GM12878 (cell line): ENCODE measurements around the gene TAF11L3.
"Not testable (repeated sequence)": the region's sequence is repeated elsewhere in the genome, so short reads cannot be mapped to it uniquely, and the experiment has no call there.

Source experiments
- ATF3 ChIP-seq: IDR thresholded peaks from 2 replicates; pipeline ENCODE4 v1.6.1; 2011; ENCODE audit warnings: low read depth, mild to moderate bottlenecking, low read length, moderate library complexity, borderline replicate concordance; ENCODE audit errors: extremely low read depth
- ATF7 ChIP-seq: fragments of 450-650 bp; IDR thresholded peaks from 2 replicates; pipeline ENCODE4 v1.6.1; 2016; ENCODE audit warnings: low read depth, mild to moderate bottlenecking
- BCLAF1 ChIP-seq: fragments of 450-650 bp; IDR thresholded peaks from 2 replicates; pipeline ENCODE4 v1.6.1; 2017; ENCODE audit warnings: antibody characterized with exemption, mild to moderate bottlenecking, moderate library complexity
- CTCF ChIP-seq, 3 experiments: IDR thresholded peaks in 2 of 3; conservative IDR thresholded peaks in 1 of 3; 2 replicates each; pipeline ENCODE4 v1.5.1; 2011; ENCODE audit warnings: low read depth in 3 of 3, low read length in 3 of 3, mild to moderate bottlenecking in 3 of 3, control low read depth in 2 of 3, moderate library complexity in 2 of 3, inconsistent platforms in 1 of 3, mixed read lengths in 1 of 3; ENCODE audit not compliant: control insufficient read depth in 2 of 3, insufficient read depth in 1 of 3; ENCODE audit errors: extremely low read depth in 1 of 3
- FOXK2 ChIP-seq: fragments of 450-650 bp; IDR thresholded peaks from 2 replicates; pipeline ENCODE4 v1.6.1; 2017; ENCODE audit warnings: mild to moderate bottlenecking, moderate library complexity
- HDAC2 ChIP-seq: fragments of 200-600 bp; sonication (generic); IDR thresholded peaks from 2 replicates; pipeline ENCODE4 v1.6.1; 2017
- NR2C2 ChIP-seq: IDR thresholded peaks from 2 replicates; pipeline ENCODE4 v1.6.1; 2011; ENCODE audit warnings: borderline replicate concordance, low read depth; ENCODE audit not compliant: control insufficient read depth, insufficient read length
- POLR2A ChIP-seq: IDR thresholded peaks from 2 replicates; pipeline ENCODE4 v1.6.1; 2011; ENCODE audit warnings: low read depth, mild to moderate bottlenecking, low read length
- POLR2AphosphoS5 ChIP-seq: IDR thresholded peaks from 2 replicates; pipeline ENCODE4 v1.6.1; 2011; ENCODE audit warnings: mild to moderate bottlenecking, low read length, inconsistent platforms
- SIN3A ChIP-seq: IDR thresholded peaks from 2 replicates; pipeline ENCODE4 v1.6.1; 2012; ENCODE audit warnings: low read depth, low read length, improper control_type of control experiment
- TAF1 ChIP-seq: IDR thresholded peaks from 2 replicates; pipeline ENCODE4 v1.6.1; 2011; ENCODE audit warnings: mild to moderate bottlenecking, low read depth, low read length, borderline replicate concordance
- YBX1 ChIP-seq: fragments of 450-650 bp; IDR thresholded peaks from 2 replicates; pipeline ENCODE4 v1.6.1; 2016; ENCODE audit warnings: antibody characterized with exemption
- YY1 ChIP-seq: IDR thresholded peaks from 2 replicates; pipeline ENCODE4 v1.6.1; 2011; ENCODE audit warnings: low read depth, mild to moderate bottlenecking, low read length
- ZSCAN29 ChIP-seq: fragments of 450-650 bp; IDR thresholded peaks from 2 replicates; pipeline ENCODE4 v1.6.1; 2017; ENCODE audit warnings: mild to moderate bottlenecking, moderate library complexity

- not testable (repeated sequence) for TF ChIP-seq ZSCAN29; BCLAF1; POLR2A; POLR2AphosphoS5; SIN3A; YBX1; TAF1; ATF3; CTCF (IDR thresholded peaks at IDR 0.05 in 2 of 3, conservative IDR thresholded peaks at IDR 0.05 in 1 of 3; ENCODE audit: control insufficient read depth in 2 of 3, extremely low read depth in 1 of 3, insufficient read depth in 1 of 3, low read depth in 3 of 3, low read length in 3 of 3); HDAC2; YY1; ATF7; FOXK2; NR2C2
Measured at GRCh38 chr5:17491257-17491656, 26.9 kb upstream of the TAF11L3 start.
